GM21619 (cell line): ENCODE data around the gene RTKN.
"Not testable (repeated sequence)": the region's sequence is repeated elsewhere in the genome, so short reads cannot be mapped to it uniquely, and the experiment has no call there.

ENCODE experiments used
- ATAC-seq: cut with Tn5 transposase; IDR thresholded peaks from one replicate; pipeline ENCODE4 v1.9.1; 2021; ENCODE audit not compliant: unreplicated experiment

The RTKN gene

DNA sequence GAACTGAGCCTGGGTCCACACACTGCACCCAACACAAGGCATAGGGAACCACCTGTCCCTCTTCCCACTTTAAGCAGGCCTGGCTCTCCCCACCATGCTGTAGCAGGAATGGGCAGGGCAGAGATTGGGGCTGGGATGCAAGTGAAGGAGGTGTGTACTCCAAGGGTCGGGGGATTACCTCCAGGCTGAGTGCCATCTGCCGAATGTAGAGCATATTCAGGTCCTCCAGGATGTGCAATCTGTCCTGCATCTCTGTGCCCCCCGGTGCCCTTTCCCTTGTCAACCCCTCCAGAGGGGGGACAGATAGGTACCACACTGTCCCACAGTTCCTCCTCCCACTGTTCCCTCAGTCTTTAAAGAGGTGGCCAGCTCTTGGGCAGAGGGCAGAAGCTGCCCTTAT, 2.4 kb downstream of the RTKN start:
- ATAC-seq = no peak

DNA sequence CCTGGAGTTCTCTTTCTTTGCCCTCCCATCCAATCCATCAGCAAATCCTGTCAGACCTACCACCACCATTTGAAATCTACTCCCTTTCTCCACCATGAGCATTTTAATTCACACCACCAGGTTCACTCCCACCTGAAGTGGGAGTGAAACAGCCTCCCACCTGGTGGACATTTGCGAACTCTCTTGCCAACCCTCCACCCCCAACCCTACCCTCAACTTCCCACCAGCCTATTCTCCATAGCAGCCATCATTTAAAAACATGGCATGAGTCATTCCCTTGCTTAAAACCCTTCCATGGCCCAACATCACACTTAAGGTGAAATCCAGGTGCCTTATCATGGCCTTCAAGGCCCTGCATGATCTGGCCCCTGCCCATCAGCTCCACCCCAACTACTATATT, 3.5 kb downstream of the RTKN start:
- no peak for ATAC-seq

DNA sequence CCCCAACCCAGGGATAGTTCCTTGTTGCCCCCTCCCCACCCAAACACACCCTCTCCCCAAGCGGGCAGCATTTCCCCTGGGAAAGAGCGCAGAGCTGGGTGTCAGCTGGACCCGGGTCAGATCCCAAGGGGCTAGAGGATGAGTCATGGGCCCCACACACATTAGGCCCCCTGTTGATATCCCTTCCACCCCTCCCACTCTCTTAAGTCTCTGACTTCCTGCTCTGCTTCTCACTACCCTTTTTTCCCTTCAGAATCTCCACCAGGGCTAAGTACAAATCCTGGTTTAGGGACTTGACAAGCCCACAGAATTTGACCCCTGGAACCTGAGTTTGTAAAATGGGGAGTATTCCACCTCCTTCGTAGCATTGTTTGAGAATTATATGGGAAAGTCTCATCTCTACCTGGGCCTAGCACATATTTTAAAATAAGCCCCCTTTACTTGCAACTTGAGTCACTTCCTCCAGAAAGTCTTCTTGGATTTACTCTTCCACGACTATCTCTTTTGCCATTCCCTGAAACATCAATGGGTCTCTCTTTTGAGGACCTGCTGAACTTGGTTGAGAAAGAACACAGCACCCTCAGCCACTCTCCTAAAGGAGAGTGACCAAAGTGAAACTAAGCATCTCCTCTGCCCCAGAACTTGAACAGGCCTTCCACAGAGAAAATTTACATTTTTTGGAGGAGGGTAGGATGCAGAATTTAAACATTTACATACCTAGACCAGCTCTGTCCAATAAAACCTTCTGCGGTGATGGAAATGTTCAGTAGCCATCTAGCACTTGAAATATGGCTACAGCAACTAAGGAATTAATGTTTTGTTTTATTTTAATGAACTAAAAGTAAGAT, 4.7 kb downstream of the RTKN start:
- ATAC-seq = no peak

DNA sequence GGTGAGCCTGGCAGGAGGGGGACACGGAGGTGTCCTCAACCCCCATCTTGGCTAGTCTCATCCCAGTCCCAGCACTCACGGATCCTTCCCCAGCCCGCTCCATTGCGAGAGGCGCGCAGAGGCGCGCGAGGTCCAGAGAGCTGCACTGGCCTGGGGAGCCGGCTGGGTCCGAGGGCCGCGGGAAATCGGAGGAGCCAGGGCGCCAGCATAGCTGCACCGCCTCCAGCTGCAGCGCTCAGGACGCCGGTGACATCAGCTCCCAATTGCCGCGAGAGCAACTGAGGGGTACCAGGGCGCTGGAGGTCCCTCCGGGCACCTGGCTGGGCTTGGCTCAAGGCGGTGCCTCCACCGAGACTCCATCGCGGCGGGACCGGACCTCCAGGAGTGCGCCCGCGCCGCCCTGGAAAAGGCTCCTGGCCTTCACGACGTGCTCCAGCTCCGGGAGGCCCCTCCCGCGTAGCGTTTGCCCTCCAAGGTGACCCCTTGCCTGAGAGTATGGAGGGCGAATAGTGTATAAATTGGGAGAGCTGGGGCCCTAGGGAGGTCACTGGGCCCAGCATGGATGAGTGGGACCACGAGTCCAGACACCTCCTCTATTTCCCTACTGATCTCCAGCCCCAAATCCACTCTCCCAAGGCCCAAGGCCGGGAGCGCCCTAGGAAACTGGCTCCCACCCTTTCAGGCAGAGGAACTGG, 5.5 kb downstream of the RTKN start:
- no peak for ATAC-seq

DNA sequence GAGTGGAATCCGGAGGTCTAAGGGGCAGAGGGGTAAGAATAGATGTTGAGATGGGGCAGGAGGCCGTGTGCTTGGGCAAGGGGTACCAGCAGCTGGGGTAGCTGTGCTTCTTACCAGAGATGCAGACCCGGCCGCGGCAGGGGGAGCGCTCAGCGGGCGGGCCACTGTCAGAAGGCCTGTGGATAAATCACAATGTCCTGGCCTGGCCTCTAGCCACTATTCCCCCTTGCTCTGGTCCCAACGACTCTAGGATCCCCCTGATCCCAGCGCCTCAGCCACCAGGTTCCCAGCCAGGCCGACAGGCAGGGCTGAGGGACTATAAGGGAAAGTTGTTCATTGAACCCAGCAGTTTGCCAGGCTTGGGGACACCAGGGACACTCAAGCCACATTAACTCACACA, 11.2 kb downstream of the RTKN start:
- no peak for ATAC-seq

- no peak for ATAC-seq
Measured at GRCh38 chr2:74429487-74430451, 12.0 kb downstream of the RTKN start.

- no peak for ATAC-seq
Measured at GRCh38 chr2:74428675-74429074, 13.1 kb downstream of the RTKN start.

- ATAC-seq = no peak
Measured at GRCh38 chr2:74427551-74427950, 14.2 kb downstream of the RTKN start.

GRCh38 chr2:74426181-74426758, 15.5 kb downstream of the RTKN start:
- no peak for ATAC-seq

- ATAC-seq = no peak
Measured at GRCh38 chr2:74425523-74425922, 16.2 kb downstream of the RTKN start.

DNA sequence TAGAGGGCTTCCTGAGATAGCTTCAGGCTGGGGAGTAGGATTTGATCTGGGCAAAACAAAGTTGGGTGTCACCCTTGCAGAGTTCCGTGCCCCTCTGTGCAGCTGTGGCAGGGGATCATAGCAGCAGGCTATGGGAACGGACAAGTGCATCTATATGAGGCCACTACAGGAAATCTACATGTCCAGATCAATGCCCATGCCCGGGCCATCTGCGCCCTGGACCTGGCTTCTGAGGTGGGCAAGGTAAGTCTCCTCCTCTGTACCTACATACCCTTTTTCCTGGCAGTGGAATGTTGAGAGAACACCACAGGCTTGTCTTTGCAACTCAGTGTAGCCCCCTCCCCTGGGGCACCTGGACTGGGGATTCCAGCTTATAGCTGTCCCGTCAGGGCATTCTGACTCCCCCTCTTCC, 16.7 kb downstream of the RTKN start:
- ATAC-seq = no peak

DNA sequence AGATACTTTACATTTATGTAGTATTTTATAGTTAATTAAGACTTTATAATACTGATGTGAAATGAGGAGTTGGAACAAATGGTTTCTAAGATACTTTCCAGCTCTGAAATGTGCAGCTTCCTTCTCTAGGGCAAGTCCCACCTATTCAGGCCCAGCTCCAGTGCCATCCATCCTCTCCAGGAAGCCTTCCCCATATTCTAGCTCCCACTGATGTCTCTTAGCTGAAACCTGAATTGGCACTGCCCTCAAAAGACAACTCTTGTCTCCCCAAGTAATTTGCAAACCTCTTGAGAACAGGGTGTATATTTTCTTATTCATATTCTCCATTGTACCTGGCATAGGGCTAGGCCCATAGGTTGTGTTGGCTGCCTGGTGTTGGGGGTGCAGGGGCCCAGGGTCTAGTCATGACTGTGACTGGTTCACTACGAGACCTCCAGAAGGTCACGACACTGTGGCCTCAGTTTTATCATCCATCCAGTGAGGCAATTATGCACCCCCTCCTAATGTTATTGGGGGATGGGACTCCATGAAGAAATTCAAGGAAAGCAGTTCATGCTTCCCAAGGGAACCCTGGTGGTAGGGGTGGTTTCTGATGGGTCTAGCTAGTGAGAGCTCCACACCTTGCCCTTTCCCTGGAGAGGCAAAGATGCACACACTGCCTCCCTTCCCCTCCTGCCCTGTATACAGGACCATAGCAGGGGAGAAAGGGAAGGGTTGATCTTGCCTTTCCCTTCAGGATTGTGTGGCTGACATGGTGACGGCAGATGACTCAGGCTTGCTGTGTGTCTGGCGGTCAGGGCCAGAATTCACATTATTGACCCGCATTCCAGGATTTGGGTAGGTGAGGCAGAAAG, 17.4 kb downstream of the RTKN start:
- ATAC-seq = no peak

DNA sequence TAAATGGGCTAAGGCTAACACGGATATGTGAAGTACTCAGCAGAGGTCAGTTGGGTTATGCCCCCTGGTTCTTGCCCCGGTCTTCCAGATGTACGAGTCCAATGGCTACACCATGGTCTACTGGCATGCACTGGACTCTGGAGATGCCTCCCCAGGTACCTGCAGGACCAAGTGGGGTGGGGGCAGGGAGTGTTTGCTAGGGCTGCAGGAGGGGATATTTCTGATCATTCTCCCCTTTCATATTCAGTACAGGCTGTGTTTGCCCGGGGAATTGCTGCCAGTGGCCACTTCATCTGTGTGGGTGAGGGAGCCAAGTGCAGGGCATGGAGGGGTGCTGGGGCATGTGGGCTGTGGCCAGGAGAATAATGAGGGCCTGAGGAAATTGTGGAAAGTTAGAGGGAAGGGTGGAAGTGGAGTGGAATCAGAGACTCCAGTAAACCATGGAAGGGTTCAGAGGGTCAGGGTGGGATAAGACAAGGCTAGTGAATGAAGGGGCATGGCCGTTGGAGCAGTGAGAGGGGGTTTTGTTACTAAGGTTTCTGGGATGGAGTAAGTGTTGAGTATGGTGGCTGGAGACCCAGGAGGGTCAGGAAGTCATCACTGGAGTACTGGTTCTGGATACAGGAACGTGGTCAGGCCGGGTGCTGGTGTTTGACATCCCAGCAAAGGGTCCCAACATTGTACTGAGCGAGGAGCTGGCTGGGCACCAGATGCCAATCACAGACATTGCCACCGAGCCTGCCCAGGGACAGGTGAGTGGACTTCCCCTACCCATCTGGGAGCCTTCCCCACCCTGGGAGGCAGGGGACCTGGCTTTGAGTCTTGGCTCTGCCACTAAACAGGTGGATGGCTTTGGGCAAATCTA, 18.3 kb downstream of the RTKN start:
- no peak for ATAC-seq

- ATAC-seq = peak; percentile 85
Measured at GRCh38 chr2:74421221-74421870, 20.4 kb downstream of the RTKN start, which contains the start of the genes C2orf81 and WDR54. TSS of gene C2orf81 (minus strand) at chr2:74421619. CDS start at chr2:74421560, 59 bp downstream. TSS of gene WDR54 (plus strand) at chr2:74421730. CDS start at chr2:74422154, 424 bp downstream.

DNA sequence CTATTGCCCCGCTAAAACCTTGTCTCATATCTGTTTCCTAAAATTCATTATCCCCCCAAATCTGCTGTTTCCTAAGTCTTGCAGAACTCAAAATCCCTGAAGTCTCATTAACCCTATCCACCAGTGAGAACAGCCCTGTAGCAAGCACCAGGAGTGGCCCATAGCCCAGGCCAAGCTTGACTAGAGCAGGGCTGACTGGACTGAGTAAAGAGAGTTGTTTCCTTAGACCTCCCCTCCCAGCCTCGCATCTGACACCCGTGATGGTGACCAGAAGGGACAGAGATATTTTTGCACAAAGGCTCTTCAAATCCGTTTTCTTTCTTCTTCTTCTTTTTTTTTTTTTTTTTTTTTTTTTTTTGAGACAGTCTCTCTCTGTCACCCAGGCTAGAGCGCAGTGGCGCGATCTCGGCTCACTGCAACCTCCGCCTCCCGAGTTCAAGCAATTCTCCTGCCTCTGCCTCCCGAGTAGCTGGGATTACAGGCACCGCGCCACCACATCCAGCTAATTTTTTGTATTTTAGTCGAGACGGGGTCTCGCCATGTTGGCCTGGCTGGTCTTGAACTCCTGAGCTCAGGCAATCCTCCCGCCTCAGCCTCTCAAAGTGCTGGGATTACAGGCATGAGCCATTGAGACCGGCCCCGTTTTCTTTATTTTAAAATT, 21.2 kb downstream of the RTKN start:
- not testable (repeated sequence) for ATAC-seq

- no peak for ATAC-seq
Measured at GRCh38 chr2:74420006-74420405, 21.7 kb downstream of the RTKN start.

DNA sequence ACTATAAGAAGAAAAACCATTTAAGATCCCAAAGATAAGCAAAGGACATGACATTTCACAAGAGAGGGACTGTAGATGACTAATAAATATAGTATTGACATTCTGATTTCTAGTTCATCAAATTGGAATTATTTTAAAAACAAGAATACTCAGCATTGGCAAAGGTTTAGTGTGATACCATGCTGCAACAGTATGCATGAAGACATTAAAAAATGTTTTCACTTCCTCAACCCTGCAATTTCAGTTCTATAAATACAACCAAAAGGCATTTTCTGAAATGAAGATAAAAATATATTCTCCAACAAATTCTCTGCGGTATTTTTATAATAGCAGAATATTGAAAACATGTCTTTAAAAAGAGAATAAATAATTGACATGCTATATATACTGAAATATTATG, 22.4 kb downstream of the RTKN start:
- no peak for ATAC-seq

DNA sequence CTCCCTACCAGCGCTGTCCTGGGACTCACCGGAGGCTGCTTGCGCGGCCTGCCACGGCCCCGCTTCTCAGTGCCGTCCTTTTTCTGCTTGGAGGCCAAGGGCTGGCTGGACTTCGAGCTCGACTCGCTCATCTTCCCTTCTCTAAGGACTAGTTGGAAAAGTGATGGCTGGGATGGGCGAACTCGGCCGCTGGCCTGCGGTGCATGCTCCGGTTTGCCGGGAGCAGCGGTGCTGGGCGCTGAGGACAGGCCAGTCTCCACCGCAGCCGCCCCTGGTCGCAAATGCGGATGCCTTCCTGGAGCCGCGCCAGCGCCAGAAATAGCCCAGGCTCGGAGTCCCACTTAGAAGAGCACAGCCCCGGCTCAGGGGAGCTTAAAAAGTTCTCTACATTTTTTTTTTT, 23.4 kb downstream of the RTKN start:
- no peak for ATAC-seq
